NCI-H1105 (cell line): ENCODE results near the gene LMX1B.

Source experiments
- DNase-seq: peaks from one replicate; lab custom pipeline; 2025; lab: John Stamatoyannopoulos, UW

Gene LMX1B

GRCh38 chr9:126617823-126618165 is 4.1 kb downstream of the LMX1B start:
- DNase-seq: no peak

DNA sequence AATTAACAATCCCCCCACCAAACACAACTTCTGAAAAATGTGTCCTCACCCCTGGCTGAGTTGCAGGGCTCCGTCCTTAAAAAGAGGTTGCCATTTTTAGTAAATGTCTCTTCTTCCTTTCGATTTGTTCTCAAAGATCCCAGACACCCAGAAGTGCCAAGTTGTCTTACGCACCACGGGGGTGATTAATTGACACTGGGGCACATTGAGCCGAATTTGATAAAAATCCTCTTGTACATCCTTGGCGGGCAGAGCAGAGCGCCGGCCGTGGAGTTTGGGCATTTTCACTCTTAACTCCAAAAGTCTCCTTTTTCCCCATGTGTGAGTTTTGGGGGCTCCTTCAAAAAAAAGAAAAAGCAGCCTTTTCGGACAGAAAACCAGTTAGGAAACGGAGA is 4.5 kb downstream of the LMX1B start:
- DNase-seq: no peak

DNA sequence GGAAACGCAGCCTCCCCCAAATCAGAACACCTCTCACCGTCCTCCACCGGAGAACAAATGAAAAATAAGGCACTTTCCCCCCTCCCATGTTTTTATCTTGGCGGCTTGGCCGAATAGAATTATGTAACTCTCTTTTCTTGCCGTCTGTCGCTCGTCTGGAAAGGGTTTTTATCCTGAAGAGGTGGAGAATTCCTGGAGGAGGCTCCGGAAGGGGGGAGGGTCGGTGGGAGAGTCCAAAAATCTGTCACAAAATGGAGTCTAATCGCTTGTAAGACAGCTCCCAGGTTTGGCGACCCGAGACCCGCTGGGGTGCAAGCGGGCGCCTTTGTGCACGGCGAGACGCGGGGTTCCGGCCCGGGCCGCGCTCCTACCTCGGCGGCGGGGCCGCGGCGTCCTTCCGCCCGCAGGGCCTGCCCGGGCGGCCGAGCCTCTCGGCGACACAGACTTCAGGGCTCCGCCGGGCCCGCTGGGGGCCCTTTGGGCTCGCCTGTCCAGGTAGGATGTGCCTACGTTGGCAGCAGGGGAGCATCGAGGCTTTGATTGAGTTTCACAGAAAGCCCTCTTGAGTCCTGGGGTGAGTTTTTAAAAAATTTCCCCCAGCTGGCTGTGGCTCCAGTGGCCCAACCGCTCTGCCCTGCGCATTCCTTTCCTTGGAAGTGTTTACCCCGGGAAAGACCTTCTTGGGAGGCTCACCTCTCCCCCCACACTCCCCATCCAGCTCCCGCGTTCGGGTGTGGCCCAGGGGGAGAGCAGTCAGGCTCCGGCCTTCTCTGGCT is 5.0 kb downstream of the LMX1B start:
- no peak for DNase-seq

DNA sequence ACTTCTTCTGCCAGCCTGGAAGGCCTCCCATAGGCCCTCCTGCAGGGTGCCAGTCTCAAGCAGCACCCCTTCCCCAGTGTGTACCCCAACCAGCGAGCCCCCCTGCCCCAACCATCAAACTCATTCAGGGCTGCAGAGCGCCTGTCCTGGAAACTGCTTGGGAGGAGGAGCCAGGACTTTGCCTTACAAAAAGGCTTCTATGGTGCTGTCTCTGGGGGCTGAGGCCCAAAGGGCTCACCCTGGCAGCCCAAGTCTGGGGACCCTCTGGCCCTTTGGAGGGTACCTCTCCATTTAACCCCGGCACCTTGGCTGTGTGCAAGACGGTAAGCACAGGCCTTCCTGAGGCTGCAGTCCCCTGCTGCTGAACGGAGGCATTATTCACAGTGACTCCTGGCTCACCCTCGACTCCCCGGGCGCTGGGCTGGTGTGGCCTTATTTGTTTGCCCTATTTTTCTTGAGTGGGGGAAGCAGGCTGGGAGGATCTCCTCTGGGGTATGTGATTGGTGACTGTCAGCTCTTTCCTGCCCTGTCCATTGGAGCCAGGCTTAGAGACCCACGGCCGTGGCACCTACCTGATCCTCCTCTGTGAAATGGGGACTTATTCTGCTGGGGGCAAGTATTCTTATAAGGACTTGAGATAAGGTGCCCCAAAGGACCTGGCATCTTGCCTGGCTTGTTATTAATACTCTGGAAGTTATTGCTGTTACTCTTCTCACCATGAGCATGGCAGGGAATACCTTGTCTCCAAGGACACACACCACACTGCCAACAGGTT is 5.8 kb downstream of the LMX1B start:
- DNase-seq: no peak

DNA sequence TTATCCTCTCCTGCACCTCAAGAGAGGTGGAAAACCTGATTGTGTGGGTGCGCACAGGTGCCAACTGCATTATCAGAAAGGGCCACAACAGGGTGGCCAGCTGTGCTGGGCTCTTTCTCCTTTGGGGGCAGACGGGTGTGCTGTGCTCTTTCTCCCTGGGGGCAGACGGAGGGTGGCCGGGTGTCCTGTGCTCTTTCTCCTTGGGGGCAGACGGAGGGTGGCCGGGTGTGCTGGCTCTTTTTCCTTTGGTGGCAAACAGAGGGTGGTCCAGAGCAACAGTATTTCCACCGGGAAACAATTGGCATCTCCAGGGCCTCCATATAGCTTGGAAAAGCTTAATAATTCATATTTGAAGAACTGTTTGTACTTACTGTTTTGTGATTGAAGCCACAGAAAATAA is 6.8 kb downstream of the LMX1B start:
- DNase-seq: no peak

GRCh38 chr9:126621061-126621918 is 7.6 kb downstream of the LMX1B start:
- no peak for DNase-seq

GRCh38 chr9:126621919-126622735 is 8.4 kb downstream of the LMX1B start:
- DNase-seq: no peak

- DNase-seq: no peak
Observed at GRCh38 chr9:126623314-126623666, 9.6 kb downstream of the LMX1B start.

- DNase-seq: no peak
Observed at GRCh38 chr9:126623667-126624478, 10.1 kb downstream of the LMX1B start.

GRCh38 chr9:126624479-126624826 is 10.7 kb downstream of the LMX1B start:
- DNase-seq: no peak

GRCh38 chr9:126624912-126625311 is 11.2 kb downstream of the LMX1B start:
- DNase-seq: no peak

DNA sequence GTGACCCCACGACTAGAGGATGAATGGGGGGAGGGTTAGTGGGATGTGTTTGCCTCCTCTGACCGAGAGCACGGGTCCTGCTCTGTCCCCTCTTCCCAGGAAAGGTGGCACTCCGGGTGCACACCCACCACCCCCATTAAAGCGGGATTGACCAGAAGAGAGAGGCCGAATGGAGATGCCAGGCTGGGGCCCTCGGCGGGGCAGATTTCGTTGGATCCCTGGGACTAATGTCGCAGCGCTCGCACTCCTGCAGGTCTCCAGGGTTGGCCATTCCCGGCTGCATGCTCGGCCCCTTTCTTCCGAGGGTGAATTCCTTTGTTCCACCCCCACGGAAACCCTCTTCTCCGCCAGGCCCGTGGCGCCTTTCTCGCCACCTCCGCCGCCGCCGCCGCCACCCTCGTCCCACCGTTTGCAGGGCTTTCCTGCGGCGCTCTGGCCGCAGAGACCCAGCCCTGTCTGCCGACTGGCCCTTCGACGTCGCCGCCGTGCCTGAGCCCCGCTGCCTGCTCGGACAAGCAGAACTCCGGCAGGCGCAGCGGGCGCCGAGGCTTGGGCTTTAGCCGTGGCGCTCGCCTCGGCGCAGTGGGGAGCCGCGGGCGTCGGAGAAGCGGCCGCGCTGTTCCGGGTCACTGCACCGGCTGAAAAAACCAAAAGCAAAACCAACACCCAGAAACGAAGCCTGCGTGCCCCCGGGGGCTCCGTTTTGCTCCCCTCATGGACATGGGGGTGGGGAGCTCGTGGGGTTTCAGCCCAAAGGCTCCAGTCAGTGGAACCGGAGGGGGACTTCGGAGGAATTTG is 11.8 kb downstream of the LMX1B start:
- no peak for DNase-seq

DNA sequence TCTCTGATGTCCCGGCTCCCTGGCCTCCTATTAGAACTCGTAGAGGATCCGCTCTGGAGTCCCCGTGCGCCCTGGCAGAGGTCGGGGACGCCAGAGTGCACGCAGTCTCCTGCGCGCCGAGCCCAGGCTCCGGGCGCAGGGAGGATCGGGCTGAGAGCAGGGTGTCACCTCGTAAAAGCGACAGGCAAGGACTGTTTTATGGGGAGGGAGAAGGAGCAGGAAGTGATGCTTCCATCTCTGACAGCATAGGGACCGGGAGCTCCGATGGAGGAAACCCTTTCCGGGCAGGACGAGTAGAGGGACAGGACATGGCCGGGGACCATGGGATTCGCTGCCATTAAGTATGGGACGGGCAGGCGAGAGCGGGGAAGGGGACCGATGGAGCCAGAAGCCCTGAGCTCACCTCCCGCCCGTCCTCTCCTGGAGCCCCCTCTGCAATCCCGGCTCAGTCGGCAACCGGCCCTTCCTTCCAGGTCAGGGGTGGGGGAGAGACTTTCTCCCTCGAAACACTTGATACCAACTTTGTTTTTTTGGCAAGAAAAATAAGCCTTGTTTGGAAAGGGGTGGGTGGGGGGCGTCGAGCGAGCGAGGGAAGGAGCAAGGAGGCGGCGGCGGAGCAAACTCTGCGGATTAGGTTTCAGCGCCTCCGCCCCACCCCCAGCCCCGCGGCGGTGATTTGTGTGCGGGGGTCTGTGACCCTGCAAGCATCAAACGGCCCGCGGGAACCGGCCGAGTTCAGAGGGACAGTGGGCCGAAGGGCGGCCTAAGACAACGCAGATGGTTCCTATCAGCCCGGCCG is 12.6 kb downstream of the LMX1B start:
- DNase-seq: no peak

DNA sequence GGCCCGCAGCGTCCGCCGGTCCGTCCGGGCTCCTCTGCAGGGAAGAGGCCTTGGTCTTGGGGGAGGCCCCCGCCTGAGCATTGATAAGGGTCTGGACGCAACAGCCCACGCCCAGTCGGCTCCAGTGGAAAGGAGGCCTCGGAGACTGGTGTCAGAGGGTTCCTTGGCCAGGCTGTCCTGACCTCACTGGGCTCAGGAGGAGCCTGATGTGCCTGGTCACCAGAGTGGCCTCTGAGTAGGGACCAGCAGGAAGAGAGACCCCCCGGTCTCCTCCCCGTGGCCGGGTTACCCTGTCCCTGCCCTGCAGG is 13.2 kb downstream of the LMX1B start:
- no peak for DNase-seq

DNA sequence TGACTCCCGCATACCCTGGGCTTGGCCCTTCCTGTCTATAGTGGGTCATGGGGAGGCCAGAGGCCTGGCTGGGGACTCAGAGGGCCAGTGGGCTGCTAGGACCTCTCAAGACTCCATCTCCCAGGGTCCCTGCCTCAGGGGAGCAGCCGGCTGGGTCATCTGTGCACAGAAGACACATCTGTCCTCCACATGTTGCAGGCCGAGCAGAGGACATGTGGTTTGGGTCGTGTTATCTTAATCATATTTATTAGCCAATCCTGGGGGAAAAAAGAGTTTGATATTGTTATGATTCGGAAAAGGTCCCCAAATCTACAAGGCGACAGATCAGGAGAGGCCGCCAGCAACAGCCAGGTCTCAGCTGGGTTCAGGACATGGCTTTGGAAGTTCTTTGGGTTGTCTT is 14.4 kb downstream of the LMX1B start:
- no peak for DNase-seq

GRCh38 chr9:126628969-126629674 is 15.4 kb downstream of the LMX1B start:
- DNase-seq: no peak

DNA sequence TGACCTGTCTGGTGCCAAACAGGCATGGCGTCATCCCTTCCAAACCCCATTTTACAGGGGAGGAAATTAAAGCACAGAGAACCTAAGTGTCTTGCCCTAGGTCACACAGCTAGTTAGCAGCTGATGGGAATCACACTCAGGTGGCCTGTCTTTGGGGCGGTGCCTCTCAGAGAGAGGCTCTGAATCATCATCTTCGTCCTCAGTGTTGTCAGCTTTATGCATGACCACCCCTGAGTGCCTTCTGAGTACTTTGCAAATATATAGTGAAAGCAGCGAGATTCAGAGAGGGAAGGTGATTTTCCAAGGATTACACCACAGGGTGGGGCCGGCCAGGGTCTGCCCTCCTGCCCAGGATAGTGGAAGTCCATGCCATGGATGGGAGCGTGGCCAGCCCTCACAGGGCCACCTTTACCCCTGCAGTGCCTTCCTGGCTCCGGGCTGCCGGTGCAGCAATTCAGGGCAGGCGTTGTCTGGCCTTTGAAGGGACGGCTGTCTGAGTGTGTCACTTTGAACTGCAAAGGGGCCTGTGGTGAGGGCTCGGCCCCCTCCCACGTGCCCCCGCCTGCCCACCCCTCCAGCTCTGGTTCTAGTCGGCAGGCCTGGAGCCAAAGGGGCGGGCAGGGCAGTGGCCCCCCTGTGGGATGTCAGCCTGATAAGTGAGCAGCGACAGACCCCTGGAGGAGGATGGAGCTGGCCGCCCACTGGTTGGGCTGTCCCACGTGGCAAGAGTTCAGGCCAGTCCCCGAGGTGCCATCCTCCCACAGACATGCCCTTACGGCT is 16.9 kb downstream of the LMX1B start:
- DNase-seq: no peak

- DNase-seq: no peak
Observed at GRCh38 chr9:126631254-126631653, 17.5 kb downstream of the LMX1B start.
